Thoracic aorta (tissue), 2 donors: ENCODE results near the gene AFAP1L2. TPM values are rescaled to one million over a fixed set of nuclear protein-coding genes. Genes with fewer than 3 reads are reported as not detected.

Experiments used
- ATAC-seq: fragments of 150-250 bp; one replicate; pipeline ENCODE4 v1.8.0; 2017; ENCODE audit warnings: low read depth; ENCODE audit not compliant: insufficient number of reproducible peaks, low FRiP score
- DNase-seq: peaks from one replicate; pipeline ENCODE4 v3.0.0-alpha.2; 2020; ENCODE audit warnings: low spot score
- H3K27ac ChIP-seq, 2 donors: fragments of 200-600 bp; sonication (generic); 1 replicate in 1 of 2; 2 replicates in 1 of 2; pipeline ENCODE4 v1.5.1; 2016; ENCODE audit warnings: mild to moderate bottlenecking in 2 of 2, moderate library complexity in 2 of 2
- H3K27me3 ChIP-seq: fragments of 200-600 bp; sonication (generic); replicated peaks from 2 replicates; pipeline ENCODE4 v1.6.0; 2016; ENCODE audit warnings: mild to moderate bottlenecking; ENCODE audit not compliant: insufficient read depth
- H3K36me3 ChIP-seq: fragments of 200-600 bp; sonication (generic); one replicate; pipeline ENCODE4 v1.5.1; 2016
- H3K4me1 ChIP-seq, 2 donors: fragments of 200-600 bp; sonication (generic); 1 replicate in 1 of 2; 2 replicates in 1 of 2; pipeline versions ENCODE4 v1.5.1 to v1.6.0; 2016; ENCODE audit warnings: low read depth in 2 of 2, mild to moderate bottlenecking in 1 of 2; ENCODE audit not compliant: control insufficient read depth in 1 of 2
- H3K4me3 ChIP-seq: fragments of 200-600 bp; sonication (generic); 2 replicates; pipeline ENCODE4 v1.5.1; 2016; ENCODE audit warnings: mild to moderate bottlenecking
- H3K9me3 ChIP-seq: fragments of 200-600 bp; sonication (generic); 2 replicates; pipeline ENCODE4 v1.5.1; 2016
- total RNA-seq, 2 donors: library from RNA; depleted of rRNA; stranded (reverse); fragments of >200 nt; gene quantifications; one replicate each; pipeline versions ENCODE4 v1.1.0 to v1.2.3, GENCODE V29; 2016
- TF ChIP-seq, protein P1 (sequence below): fragments of 200-600 bp; sonication (generic); IDR thresholded peaks from one replicate; pipeline ENCODE4 v1.5.1; 2019; ENCODE audit warnings: antibody characterized with exemption

Gene AFAP1L2
- total RNA-seq, 2 donors from 2014 or later, result 7.7 to 13.3 TPM

DNA sequence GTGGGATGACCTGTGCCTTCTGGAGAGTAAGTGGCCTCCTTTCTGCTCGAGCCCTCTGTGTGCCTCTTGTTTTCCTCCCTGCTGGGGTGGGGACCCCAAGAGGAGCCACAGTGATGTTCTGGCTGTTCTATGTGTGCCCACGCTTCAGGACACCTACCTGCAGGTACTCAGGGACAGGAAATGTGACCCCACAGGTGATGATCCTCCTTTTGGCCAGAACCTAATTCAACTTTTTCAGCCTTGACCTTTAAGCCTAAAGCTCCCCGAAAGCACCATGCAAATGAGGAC lies 95.0 kb downstream of the AFAP1L2 start:
- Histone ChIP-seq H3K9me3 (no peaks in the 10 kb centered on the region), H3K36me3 (no peaks in the 10 kb centered on the region), H3K4me3 (no peak overlapping the region), H3K27me3 (no peaks in the 10 kb centered on the region), H3K27ac (no peak overlapping the region), H3K4me1 (peaks cover 0 to 16% of the 10 kb centered on the region in 2 donors)
- TF ChIP-seq, protein P1, sequence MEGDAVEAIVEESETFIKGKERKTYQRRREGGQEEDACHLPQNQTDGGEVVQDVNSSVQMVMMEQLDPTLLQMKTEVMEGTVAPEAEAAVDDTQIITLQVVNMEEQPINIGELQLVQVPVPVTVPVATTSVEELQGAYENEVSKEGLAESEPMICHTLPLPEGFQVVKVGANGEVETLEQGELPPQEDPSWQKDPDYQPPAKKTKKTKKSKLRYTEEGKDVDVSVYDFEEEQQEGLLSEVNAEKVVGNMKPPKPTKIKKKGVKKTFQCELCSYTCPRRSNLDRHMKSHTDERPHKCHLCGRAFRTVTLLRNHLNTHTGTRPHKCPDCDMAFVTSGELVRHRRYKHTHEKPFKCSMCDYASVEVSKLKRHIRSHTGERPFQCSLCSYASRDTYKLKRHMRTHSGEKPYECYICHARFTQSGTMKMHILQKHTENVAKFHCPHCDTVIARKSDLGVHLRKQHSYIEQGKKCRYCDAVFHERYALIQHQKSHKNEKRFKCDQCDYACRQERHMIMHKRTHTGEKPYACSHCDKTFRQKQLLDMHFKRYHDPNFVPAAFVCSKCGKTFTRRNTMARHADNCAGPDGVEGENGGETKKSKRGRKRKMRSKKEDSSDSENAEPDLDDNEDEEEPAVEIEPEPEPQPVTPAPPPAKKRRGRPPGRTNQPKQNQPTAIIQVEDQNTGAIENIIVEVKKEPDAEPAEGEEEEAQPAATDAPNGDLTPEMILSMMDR, result no peak
- ATAC-seq (no peak), DNase-seq (no peak)

DNA sequence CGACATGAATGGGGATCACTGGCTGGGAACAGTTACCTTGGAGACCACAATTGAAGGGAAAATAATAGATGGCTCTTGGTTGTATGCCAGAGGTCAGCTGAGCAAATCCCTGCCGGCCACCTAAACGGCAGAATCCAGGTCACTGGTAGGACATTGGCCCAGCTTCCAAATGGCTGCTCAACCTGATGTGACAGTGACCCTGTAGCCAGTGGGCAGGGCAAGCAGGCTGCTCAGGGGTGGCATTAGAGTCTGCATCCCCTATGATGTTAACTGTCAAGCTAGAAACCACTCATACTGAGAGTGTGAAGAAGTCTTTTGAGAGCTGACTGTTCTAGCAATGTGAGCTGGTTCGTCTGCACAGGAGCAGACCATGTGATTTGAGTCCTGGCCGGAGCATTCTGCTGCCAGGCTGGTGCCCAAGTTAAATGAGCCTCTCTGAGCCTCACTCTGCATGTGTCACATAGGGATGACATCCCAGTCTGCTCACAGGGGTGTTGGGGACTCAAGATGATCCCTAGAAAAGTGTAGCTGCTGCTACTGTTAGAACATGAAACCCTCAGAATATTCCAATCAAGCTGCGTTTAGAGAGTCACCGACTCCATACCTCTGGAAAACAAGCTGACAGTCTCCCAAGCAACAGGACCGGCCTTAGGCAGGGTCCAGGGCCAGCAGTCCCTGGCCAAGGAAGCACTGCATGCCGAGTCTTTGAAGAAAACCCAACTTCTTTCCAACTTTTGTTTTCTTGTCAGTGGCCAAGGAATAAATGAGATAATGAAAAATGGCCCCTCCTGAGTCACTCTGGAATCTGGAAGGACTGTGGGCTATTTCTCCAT lies 95.6 kb downstream of the AFAP1L2 start:
- no peak for DNase-seq
- H3K27ac ChIP-seq, result peak overlapping the region in 1 of 2 donors; percentile 19
- H3K36me3 ChIP-seq, result no peaks in the 10 kb centered on the region
- H3K27me3 ChIP-seq, result no peaks in the 10 kb centered on the region
- H3K4me3 ChIP-seq, result no peak overlapping the region
- ATAC-seq, result no peak
- H3K9me3 ChIP-seq, result no peaks in the 10 kb centered on the region
- TF ChIP-seq, protein P1, result no peak
- peaks cover 0 to 20% of the 10 kb centered on the region in 2 donors for H3K4me1 ChIP-seq

DNA sequence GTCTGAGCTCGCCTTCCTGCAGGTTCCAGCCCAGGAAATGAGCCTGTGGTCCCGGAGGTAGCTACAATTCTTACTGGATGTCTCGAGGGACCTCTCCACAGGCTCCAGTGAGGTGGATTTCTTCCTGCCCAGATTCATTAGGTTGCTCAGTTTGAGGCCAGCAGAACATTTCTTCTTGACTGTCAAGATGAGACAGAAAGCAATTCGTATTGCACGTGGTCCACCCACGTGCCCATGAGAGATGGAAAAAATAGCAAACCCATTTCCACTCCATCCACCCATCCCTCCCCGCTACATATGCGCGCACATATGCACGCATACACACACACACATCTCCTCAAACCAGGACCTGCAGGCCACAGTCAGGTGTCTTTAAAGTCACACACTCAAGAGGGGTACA lies 96.6 kb downstream of the AFAP1L2 start:
- no peak overlapping the region for H3K4me3 ChIP-seq
- H3K36me3 ChIP-seq, result no peaks in the 10 kb centered on the region
- ATAC-seq (no peak), DNase-seq (no peak)
- H3K4me1 ChIP-seq, result peaks cover 0 to 23% of the 10 kb centered on the region in 2 donors
- H3K27me3 ChIP-seq, result no peaks in the 10 kb centered on the region
- no peaks in the 10 kb centered on the region for H3K9me3 ChIP-seq
- TF ChIP-seq, protein P1, result no peak
- H3K27ac ChIP-seq, result no peak overlapping the region

DNA sequence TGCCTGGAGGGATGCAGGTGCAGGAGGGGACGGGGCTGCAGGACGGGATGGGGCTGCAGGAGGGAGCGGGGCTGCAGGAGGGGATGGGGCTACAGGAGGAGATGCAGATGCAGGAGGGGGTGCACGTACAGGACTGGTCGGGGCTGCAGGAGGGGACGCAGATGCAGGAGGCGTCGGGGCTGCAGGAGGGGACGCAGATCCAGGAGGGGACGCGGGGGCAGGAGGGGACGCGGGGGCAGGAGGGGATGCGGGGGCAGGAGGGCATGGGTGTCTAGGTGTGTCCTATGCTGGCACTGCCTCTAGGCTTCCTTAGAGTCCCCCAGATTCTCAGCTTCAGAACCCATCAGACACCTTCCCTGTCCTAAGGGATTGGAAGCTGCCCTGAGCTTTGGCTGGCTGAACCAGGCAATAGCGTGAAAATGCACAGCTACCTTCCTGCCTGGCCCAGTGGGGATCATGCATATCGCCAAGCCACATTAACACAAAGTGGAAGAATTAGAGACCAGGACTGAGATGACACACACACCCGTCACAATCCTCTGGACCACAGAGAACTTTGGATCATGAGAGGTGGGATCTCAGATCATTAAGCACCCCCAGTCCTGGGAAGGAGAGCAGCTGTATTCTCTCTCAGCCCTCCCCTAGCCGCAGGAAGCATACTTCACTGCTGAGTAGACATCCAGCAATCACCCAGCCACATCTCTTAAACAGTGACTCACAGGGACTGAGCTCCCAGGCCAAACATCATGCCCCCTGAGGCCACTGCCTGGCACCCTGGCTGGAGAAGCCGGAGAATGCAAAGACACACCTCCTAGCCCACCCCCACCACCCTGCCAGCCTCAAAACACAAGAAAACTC lies 98.0 kb downstream of the AFAP1L2 start:
- no peak for ATAC-seq
- Histone ChIP-seq H3K4me3 (no peak overlapping the region), H3K27ac (no peak overlapping the region), H3K27me3 (no peaks in the 10 kb centered on the region), H3K9me3 (no peaks in the 10 kb centered on the region), H3K4me1 (peaks cover 6 to 34% of the 10 kb centered on the region in 2 donors), H3K36me3 (no peaks in the 10 kb centered on the region)
- DNase-seq, result no peak
- TF ChIP-seq, protein P1, result no peak

DNA sequence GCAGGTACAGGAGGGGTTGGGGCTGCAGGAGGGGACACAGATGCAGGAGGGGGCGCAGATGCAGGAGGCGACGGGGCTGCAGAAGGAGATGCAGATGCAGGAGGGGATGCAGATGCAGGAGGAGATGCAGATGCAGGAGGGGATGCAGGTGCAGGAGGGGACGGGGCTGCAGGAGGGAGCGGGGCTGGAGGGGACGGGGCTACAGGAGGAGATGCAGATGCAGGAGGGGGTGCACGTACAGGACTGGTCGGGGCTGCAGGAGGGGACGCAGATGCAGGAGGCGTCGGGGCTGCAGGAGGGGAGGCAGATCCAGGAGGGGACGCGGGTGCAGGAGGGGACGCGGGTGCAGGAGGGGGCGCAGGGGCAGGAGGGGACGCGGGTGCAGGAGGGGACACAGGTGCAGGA lies 98.8 kb downstream of the AFAP1L2 start:
- Histone ChIP-seq H3K4me3 (no peak overlapping the region), H3K4me1 (peaks cover 6 to 34% of the 10 kb centered on the region in 2 donors), H3K27me3 (no peaks in the 10 kb centered on the region), H3K36me3 (no peaks in the 10 kb centered on the region), H3K27ac (no peak overlapping the region), H3K9me3 (no peaks in the 10 kb centered on the region)
- TF ChIP-seq, protein P1, result no peak
- DNase-seq, result no peak
- no peak for ATAC-seq
